ENCODE measurements around the gene PAPSS1. TPM values are rescaled to one million over a fixed set of nuclear protein-coding genes. Genes with fewer than 3 reads are reported as not detected.

The PAPSS1 gene
- total and polyA plus RNA-seq, 9 of the 15 experiments (the other 6 are each of a cell fraction or from before 2014, with no cell fraction given): 21.1 to 53.9 (median 41.9) TPM

GRCh38 chr4:107658400-107659336 lies 61.4 kb downstream of the PAPSS1 start:
- H3K36me3 ChIP-seq (ENCODE audit: control insufficient read depth, insufficient read depth, low read length): no peaks in the 10 kb centered on the region
- no peak overlapping the region for H2AFZ ChIP-seq (ENCODE audit: low read depth, low read length)
- DNase-seq (ENCODE audit: extremely low read depth in 1 of 4, low spot score in 3 of 4) (no peak), ATAC-seq (no peak), FAIRE-seq (no peak)
- no peak overlapping the region for H3K4me3 ChIP-seq
- H3K4me2 ChIP-seq (ENCODE audit: insufficient read depth, low read length): no peak overlapping the region
- no peak overlapping the region for H3K27ac ChIP-seq (ENCODE audit: extremely low read depth, low read depth, low read length)
- intact Hi-C loops (cut with micrococcal nuclease) (no loop called here), in situ Hi-C loops (cut with MboI) (no loop called here)
- no peaks in the 10 kb centered on the region for H3K4me1 ChIP-seq (replicated peaks in 1 of 2; ENCODE audit: control insufficient read depth in 2 of 2, insufficient read depth in 2 of 2, low read length in 2 of 2)
- no peaks in the 10 kb centered on the region for H3K9me1 ChIP-seq (ENCODE audit: control insufficient read depth, insufficient read depth, low read length)
- CTCF ChIA-PET (ENCODE audit: low intra/inter-chr PET ratio): interaction anchor here (0.6 to 0.7 kb wide), 2 partner anchors 11 to 32 kb away, joined by 4 to 5 read pairs; no protein-coding TSS in a partner anchor
- 71% methylated on average over 4 of the region's 4 CpGs for WGBS (ENCODE audit: insufficient coverage, low coverage, missing lambda C conversion rate)
- H3K27me3 ChIP-seq (ENCODE audit: control insufficient read depth in 2 of 2, insufficient read depth in 2 of 2, low read length in 2 of 2): no peaks in the 10 kb centered on the region
- POLR2A ChIA-PET: interaction anchor here (0.6 kb wide), 1 partner anchor 29 kb away, joined by 3 read pairs; no protein-coding TSS in a partner anchor
- no TSS peak for BruUV-seq (replicated peaks)
- TF ChIP-seq ARNT (IDR thresholded peaks at IDR 0.05): no peak
- no peak for TF ChIP-seq MCM2 (IDR thresholded peaks at IDR 0.05; ENCODE audit: low read depth)
- no peak for TF ChIP-seq PHB2 (IDR thresholded peaks at IDR 0.05; ENCODE audit: low read depth)
- TF ChIP-seq ETV1 (tag; conservative IDR thresholded peaks at IDR 0.05; ENCODE audit: low read depth): no peak
- TF ChIP-seq MXI1 (IDR thresholded peaks at IDR 0.05; ENCODE audit: low read depth, low read length): no peak
- no peak for TF ChIP-seq ZNF561 (CRISPR knock-in tag; conservative IDR thresholded peaks at IDR 0.05)
- no peak for TF ChIP-seq RBM17 (IDR thresholded peaks at IDR 0.05; ENCODE audit: borderline replicate concordance, low read depth, low read length)
- no peak for TF ChIP-seq CHAMP1 (IDR thresholded peaks at IDR 0.05)
- TF ChIP-seq CTCF (IDR thresholded peaks at IDR 0.05 in 2 of 3, conservative IDR thresholded peaks at IDR 0.05 in 1 of 3; ENCODE audit: insufficient read depth in 2 of 3, low read depth in 1 of 3, low read length in 3 of 3): no peak
- TF ChIP-seq ZFP1 (CRISPR knock-in tag; IDR thresholded peaks at IDR 0.05): no peak
- no peak for TF ChIP-seq ZNF280A (IDR thresholded peaks at IDR 0.05; ENCODE audit: low read depth, partially characterized antibody)
- no peak for TF ChIP-seq NUFIP1 (IDR thresholded peaks at IDR 0.05; ENCODE audit: partially characterized antibody)
- TF ChIP-seq BMI1 (IDR thresholded peaks at IDR 0.05; ENCODE audit: low read length): no peak
- TF ChIP-seq ZNF24 (IDR thresholded peaks at IDR 0.05): no peak
- TF ChIP-seq GATAD2A (IDR thresholded peaks at IDR 0.05): no peak
- TF ChIP-seq STAT5B (CRISPR knock-in tag; IDR thresholded peaks at IDR 0.05): no peak
- TF ChIP-seq MAFF (IDR thresholded peaks at IDR 0.05; ENCODE audit: low read length): no peak
- no peak for TF ChIP-seq JUNB (CRISPR knock-in tag; conservative IDR thresholded peaks at IDR 0.05)
- H3K79me2 ChIP-seq (ENCODE audit: control insufficient read depth, insufficient read depth, low read length): no peaks in the 10 kb centered on the region
- H4K20me1 ChIP-seq (replicated peaks; ENCODE audit: control insufficient read depth, insufficient read depth, low read length): no peaks in the 10 kb centered on the region
- no peaks in the 10 kb centered on the region for H3K9me3 ChIP-seq (replicated peaks; ENCODE audit: control insufficient read depth, insufficient read depth, low read depth, low read length)
- no peak overlapping the region for H3K9ac ChIP-seq (ENCODE audit: insufficient read depth in 1 of 2, low read depth in 2 of 2, low read length in 2 of 2)

All from K562 (cell line).